ENCODE results near the gene CIC.

The CIC gene

DNA sequence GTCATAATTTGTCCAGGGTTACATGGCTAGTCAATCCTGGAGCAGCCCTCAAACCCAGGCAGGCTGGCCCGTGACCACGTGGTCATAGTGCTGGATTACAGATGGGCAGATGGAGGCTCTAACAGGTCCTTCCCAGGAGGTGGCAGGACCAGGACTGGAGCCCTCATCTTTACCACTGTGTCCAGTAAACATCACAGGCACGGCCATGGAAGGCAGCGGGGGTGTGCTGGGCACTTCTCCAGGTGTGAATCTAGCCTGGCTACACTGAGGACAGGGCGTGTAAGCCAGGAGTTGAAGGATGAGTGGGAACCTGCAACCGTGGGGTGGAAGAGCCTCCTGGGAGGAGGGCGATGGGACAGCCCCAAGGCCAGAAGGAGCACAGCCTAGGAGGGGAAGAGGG is 6.1 kb downstream of the CIC start:
- in situ Hi-C loops (cut with MboI; ENCODE audit: low sequenced_read_pairs), result no loop called here

- in situ Hi-C loops (cut with MboI; ENCODE audit: low sequenced_read_pairs), result no loop called here
Measured at GRCh38 chr19:42275517-42275916, 6.5 kb downstream of the CIC start.

DNA sequence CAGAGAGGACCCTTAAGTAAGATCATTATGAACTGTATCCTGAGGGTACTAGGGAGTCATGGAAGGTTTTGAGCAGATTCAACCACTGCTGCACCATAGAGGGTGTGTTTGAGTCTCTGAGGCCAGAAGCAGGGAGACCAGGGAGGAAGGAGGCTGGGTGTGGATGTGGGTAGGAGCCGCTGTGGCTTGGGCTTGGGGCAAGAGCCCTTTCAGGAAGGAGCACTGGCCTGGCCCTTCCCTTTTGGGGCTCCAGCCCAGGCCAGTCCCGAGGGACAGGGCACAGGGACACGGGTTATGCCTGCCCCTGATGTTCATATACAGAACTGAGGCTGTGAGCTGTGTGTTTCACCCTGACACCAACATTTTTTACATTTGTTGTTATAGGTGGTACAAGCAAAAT is 7.2 kb downstream of the CIC start:
- in situ Hi-C loops (cut with MboI; ENCODE audit: low sequenced_read_pairs), result no loop called here

DNA sequence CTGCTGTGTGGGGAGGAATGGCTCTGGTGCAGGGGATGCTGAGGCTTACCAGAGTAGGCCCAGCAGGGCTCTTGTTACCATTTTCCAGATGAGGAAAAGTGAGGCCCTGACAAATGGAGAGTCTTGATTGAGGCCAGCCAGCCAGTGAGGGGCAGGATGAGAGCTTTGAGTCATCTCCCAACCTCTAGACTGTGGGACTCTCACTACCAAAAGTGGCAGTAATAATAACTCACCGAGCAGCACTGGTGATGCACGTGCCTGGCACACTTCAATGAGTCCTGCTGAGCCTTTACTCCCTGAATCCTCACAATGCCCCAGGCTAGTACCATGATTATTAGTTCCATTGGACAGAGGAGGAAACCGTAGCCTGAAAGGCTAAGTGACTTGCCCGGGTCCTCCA is 7.8 kb downstream of the CIC start:
- in situ Hi-C loops (cut with MboI; ENCODE audit: low sequenced_read_pairs), result no loop called here

DNA sequence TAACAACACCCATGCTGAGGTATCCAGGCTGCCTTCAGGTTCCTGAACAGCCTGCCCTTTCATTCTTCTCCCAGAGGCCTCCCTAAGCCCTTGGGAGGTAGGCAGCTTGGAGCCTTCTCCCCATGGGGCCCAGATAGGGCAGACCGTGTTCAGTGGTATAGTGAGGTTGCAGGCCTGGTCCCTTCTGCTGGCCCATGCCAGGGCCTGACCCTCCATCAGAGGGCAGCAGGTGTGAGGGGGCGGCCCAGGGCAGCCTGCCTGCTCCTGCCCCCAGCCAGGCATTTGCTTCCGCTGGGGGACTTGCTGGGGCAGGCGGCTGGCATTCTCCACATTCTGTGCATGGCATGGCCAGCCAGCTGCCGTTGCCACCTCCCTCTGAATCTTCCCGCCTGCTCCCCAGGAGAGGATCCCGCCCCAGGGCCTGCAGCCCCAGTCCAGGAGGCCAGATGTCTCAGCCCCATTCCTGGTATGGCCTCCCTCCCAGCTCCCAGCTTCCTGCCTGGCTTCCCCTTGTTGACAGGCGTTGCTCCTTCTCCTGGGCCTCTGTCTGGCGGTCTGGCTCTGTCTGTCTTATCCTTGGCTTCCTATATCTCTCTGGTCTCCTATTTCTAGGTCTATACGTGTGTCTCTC is 8.9 kb downstream of the CIC start:
- in situ Hi-C loops (cut with MboI; ENCODE audit: low sequenced_read_pairs), result no loop called here

DNA sequence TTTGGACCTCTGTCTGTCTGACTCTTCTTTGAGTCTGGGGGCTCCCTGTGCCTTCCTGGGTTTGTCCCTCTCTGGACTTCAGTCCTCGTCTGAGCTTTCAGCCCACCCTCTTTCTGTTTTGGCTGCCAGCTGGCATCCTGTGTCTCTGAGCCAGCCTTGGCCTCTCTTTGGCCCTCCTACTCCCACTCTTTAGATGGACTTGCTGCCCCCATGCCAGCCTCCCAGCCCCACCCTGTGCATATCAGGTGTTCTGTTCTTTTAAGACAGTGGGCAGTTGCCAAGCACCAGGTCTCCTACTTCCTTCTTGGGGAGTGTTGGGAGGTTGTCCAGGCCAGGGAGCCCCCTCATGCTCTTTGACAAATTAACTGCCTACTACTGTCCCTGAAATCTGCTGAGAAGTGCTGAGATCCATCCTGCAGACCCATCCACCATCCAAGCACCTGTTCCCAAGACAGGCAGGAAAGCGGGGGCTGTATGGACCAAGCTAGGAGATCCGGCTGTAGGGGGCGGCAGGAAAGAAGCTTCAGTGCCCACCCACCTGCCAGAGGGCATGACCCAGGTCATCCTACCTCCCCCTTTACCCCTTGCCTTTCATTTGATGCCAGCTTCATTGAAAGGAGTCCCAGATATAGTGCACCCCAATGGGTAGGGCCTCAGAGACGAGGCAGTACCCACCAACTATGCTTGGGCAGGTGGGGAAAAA is 9.6 kb downstream of the CIC start:
- in situ Hi-C loops (cut with MboI; ENCODE audit: low sequenced_read_pairs), result no loop called here

DNA sequence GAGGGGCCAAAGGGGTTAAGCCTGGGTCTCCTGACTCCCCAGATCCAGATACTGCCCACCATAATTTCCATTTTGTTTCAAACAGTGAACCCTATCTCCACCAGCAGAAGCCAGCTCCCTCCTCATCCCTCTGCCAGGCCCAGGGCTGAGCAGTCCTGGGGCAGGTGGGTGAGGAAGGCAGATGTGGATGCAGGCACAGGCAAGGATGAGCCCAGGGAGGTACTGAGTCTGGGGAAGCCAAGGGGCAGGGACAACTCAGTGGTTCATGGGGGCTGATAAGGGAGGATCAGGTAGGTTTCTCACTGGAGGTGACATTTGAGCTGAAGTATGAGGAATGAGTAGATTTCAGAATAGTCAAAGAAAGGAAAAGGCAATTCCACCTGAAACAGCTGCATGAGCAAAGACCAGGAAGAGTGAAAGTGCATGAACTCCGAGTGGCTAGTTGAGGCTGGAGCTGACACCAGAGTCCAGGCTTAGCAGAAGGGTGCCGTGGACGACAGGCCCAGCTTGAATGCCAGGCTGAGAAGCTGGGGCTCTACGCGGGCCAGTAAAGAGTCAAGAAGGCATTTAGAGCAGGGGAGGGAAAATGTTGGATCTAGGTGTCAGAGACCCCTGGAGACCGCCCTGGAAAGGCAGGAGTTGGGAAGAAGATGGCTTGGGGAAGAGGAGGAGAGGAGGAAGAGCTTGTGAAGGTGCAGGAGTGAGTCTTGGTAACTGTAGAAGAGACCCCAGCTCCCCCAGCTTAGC is 10.3 kb downstream of the CIC start:
- in situ Hi-C loops (cut with MboI; ENCODE audit: low sequenced_read_pairs), result no loop called here

- in situ Hi-C loops (cut with MboI; ENCODE audit: low sequenced_read_pairs), result no loop called here
Measured at GRCh38 chr19:42279902-42280814, 11.1 kb downstream of the CIC start.

DNA sequence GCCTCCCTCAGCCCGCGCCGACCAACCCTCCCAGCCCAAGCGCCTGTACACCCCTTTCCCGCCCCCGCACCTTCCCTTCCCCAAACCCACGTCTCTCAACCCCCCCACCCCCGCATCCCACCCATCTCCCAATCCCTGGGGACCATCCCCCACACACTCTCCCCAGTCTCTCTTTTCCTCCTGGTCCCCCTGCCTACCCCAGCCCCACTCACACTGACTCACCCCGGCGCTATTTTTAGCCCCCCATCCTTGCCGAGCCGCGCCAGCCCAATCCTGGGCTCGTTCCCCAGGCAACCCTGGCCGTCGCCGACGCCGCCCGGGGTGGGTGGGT is 11.7 kb downstream of the CIC start:
- in situ Hi-C loops (cut with MboI; ENCODE audit: low sequenced_read_pairs), result no loop called here

GRCh38 chr19:42281146-42281826 is 12.2 kb downstream of the CIC start:
- in situ Hi-C loops (cut with MboI; ENCODE audit: low sequenced_read_pairs), result no loop called here

- in situ Hi-C loops (cut with MboI; ENCODE audit: low sequenced_read_pairs), result no loop called here
Measured at GRCh38 chr19:42281827-42282762, 13.0 kb downstream of the CIC start.

GRCh38 chr19:42282819-42283187 is 13.8 kb downstream of the CIC start:
- in situ Hi-C loops (cut with MboI; ENCODE audit: low sequenced_read_pairs), result no loop called here

- in situ Hi-C loops (cut with MboI; ENCODE audit: low sequenced_read_pairs), result no loop called here
Measured at GRCh38 chr19:42283188-42284065, 14.4 kb downstream of the CIC start.

DNA sequence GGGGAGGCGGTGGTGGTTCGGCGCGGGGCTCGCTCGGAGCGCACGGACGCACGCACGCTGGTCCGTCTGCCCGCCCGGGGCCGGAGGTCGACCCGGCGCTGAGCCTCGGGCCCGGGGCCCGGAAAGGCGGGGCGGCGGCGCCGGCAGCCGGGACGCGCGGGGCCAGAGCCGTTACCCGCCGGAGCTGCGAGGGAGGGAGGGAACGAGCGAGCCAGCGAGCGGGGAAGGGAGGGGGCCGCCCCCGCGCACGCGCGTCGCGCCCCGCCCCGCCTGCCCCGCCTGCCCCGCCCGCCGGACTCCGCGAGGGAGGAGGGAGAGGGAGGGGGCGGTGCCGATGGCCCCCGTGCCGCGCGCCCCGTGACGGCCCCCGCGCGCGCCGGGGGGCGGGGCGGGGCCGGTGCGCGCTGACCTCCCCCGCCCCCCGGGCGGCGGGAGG is 15.0 kb downstream of the CIC start:
- in situ Hi-C loops (cut with MboI; ENCODE audit: low sequenced_read_pairs), result no loop called here

DNA sequence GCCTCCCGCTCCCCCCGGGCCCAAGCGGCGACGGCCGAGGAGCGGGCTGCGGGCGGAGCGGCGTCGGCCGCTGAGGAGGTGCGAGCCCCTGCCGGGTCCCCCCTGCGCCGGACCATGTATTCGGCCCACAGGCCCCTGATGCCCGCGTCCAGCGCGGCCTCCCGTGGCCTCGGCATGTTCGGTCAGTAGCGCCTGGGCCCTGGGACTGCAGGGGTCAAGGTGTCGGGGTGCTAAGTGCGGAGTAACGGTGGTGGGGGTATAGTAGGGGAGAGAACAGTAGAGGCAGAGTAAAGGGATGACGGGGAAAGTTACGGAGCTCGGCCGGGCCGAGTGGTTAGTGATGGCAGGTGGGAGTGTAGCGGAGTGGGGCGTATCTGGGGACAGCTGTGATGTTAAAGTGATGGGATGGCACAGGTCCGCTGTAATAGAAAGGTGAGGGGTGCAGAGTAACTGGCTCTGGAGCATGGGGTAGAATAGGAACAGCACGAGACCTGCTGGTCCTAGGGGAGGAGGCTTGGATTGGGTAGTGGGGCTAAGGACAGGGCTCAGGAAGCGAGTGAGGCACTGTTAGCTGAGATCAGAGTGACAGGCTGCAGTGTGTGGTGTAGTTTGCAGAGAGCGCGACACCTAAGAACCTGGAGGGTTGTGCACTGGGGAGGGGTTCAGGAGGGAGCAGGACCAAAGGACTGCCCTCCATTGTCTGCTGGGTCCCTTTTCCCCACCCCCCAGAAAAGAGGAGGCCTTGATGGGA is 15.7 kb downstream of the CIC start:
- in situ Hi-C loops (cut with MboI; ENCODE audit: low sequenced_read_pairs), result no loop called here

DNA sequence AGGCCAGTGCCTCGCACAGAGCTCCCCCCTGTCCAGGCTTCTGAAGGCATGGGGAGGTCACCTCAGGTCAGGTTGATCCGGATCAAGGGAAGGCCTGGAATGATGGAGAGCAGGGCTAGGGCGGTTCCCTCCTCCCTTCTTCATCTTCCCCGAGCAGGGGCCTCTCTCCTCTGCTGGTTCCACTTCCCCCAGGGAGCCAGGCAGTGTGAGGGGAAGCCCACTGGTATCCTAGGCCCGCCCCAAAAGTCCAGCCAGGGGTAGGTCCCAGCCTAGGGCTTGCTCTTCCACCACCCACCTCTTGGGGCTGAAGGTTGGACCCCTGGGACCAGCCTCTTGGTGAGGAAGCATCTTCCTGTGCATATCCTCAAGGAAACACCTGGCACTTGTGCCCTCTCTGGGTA is 16.5 kb downstream of the CIC start:
- in situ Hi-C loops (cut with MboI; ENCODE audit: low sequenced_read_pairs), result no loop called here

DNA sequence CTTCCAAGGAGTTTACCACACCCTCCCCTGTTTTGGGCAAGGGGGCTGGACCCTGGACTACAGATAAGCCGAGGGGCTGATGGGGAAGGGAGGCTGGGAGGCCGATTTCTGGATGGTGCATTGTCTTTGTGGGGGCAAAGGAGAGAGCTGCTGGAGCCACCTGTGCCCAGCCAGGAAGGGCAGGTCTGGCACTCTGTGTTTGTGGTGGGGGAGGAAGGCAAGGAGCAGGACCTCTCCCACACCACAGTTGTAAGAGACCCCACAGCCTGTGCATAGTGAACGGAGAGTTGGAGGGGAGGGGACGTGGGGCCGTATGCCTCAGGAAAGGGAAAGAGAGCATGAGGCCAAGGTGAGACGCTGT is 16.9 kb downstream of the CIC start:
- in situ Hi-C loops (cut with MboI; ENCODE audit: low sequenced_read_pairs), result no loop called here
